Prostate gland (tissue), 2 donors: ENCODE results near the gene ACTL10. TPM values are rescaled to one million over a fixed set of nuclear protein-coding genes. Genes with fewer than 3 reads are reported as not detected.

Experiments
- DNase-seq: peaks from one replicate; pipeline ENCODE4 v3.0.0-alpha.2; 2019; ENCODE audit warnings: low spot score
- H3K27ac ChIP-seq, 2 donors: fragments of 200-600 bp; sonication (generic); 2 replicates each; pipeline ENCODE4 v1.5.1; 2017 to 2019
- H3K27me3 ChIP-seq: fragments of 200-600 bp; sonication (generic); replicated peaks from 2 replicates; pipeline ENCODE4 v1.5.1; 2019; ENCODE audit not compliant: insufficient read depth
- H3K36me3 ChIP-seq, 2 donors: fragments of 200-600 bp; sonication (generic); 1 replicate in 1 of 2; 2 replicates in 1 of 2; pipeline versions ENCODE4 v1.5.1 to v1.8.1; 2017 to 2019
- H3K4me1 ChIP-seq: fragments of 200-600 bp; sonication (generic); replicated peaks from 2 replicates; pipeline ENCODE4 v1.5.1; 2019
- H3K4me3 ChIP-seq, 2 donors: fragments of 200-600 bp; sonication (generic); 2 replicates each; pipeline ENCODE4 v1.5.1; 2017 to 2019
- H3K9me3 ChIP-seq: fragments of 200-600 bp; sonication (generic); 2 replicates; pipeline ENCODE4 v1.5.1; 2017
- CTCF ChIP-seq, 4 experiments: fragments of 200-600 bp in 2 of 4; fragments of 450-650 bp in 2 of 4; sonication (generic) in 2 of 4; IDR thresholded peaks; 1 replicate in 3 of 4; 2 replicates in 1 of 4; pipeline ENCODE4 v1.5.1; 2016 to 2019; ENCODE audit warnings: antibody characterized with exemption in 4 of 4, mild to moderate bottlenecking in 2 of 4, moderate library complexity in 2 of 4
- POLR2A ChIP-seq: fragments of 450-650 bp; IDR thresholded peaks from one replicate; pipeline ENCODE4 v1.6.1; 2016; ENCODE audit warnings: antibody characterized with exemption, mild to moderate bottlenecking
- POLR2AphosphoS5 ChIP-seq: sonication (generic); formaldehyde crosslinking; IDR thresholded peaks from one replicate; pipeline ENCODE4 v1.6.1; 2017; ENCODE audit warnings: antibody characterized with exemption
- WGBS: methylation state at CpG from one replicate; pipeline ENCODE4 v1.1.5; 2018; 5-methylcytosine and 5-hydroxymethylcytosine counted together
- intact Hi-C: fragments of 100-400 bp; cut with DNase I; formaldehyde crosslinking; loops from one replicate; pipeline ENCODE4 v1.14.2; 2022
- total RNA-seq, 2 donors: library from RNA; depleted of rRNA; stranded (reverse); fragments of >200 nt; gene quantifications; one replicate each; pipeline ENCODE4 v1.1.0, GENCODE V29; 2016

The ACTL10 gene
- total RNA-seq, 2 donors from 2014 or later = 7.9 to 8.5 TPM

GRCh38 chr20:33701629-33702450 lies 35.1 kb downstream of the ACTL10 start:
- DNase-seq = no peak
- intact Hi-C loops = no loop called here

DNA sequence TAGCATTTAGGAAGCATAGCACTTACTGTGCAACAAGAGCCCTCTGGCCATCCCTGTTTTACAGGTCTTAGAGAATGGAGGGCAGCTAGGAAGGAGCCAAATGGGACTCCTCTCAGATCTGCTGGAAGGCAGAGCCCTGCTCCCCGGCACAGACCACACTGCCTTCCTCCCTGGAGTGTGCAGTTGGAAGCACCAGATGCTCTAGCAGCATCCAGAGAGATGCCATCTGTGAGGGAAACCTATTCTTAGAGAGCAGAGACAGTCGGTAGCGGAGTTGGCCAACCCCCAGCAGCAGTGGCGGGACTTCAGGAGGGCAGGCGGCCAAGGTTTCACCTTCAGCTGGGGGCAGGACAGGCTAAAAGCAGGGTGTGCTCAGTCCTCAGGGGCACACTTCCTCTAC lies 36.1 kb downstream of the ACTL10 start:
- Histone ChIP-seq H3K27ac (no peak overlapping the region), H3K9me3 (no peaks in the 10 kb centered on the region), H3K4me1 (no peaks in the 10 kb centered on the region), H3K36me3 (no peaks in the 10 kb centered on the region), H3K27me3 (no peaks in the 10 kb centered on the region), H3K4me3 (no peak overlapping the region)
- intact Hi-C loops = no loop called here
- 9% methylated on average over 5 of the region's 5 CpGs for WGBS
- no peak for TF ChIP-seq POLR2AphosphoS5
- TF ChIP-seq CTCF (IDR thresholded peaks at IDR 0.05) = no peak
- TF ChIP-seq POLR2A = no peak
- no peak for DNase-seq

More at GRCh38 chr20:33701629-33702450, 35.1 kb downstream of the ACTL10 start:
- H3K4me3 ChIP-seq = no peak overlapping the region
- no peak for TF ChIP-seq POLR2AphosphoS5
- no peak for TF ChIP-seq POLR2A
- TF ChIP-seq CTCF (IDR thresholded peaks at IDR 0.05) = no peak
- H3K27ac ChIP-seq = no peak overlapping the region
- H3K36me3 ChIP-seq = no peaks in the 10 kb centered on the region
- WGBS = 92% methylated on average over 19 of the region's 27 CpGs
- no peaks in the 10 kb centered on the region for H3K4me1 ChIP-seq
- H3K9me3 ChIP-seq = no peaks in the 10 kb centered on the region
- H3K27me3 ChIP-seq = no peaks in the 10 kb centered on the region

DNA sequence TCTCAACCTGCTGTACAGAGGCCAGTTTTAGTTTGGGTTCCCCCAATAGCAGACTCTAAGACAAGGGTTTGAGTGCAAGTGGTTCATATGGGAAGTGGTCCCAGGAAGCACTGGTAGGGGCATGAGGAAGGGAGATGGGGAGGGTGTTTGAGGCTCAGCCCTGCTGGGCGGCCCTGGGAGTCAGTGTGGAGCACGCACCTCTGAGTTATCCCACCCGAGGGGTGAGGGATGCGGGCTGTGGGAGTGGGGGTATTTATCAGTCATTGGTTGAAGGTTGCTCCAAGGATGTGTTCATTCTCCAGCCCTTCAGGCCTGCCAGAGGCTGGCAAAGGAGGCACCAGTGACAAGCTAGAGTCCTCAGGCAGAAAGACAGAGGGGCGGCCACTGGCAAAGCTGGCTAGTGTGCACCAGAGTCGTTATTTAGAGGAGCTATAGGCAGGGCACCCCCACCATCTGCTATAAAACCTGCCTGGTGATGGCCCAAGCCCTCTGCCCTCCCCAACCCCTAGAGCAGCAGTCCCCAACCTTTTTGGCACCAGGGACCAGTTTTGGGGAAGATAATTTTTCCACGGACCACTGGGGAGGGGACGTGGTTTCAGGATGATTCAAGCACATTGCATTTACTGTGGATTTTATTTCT lies 36.9 kb downstream of the ACTL10 start:
- no peaks in the 10 kb centered on the region for H3K27me3 ChIP-seq
- WGBS = 93% methylated on average over 8 of the region's 8 CpGs
- no peak overlapping the region for H3K4me3 ChIP-seq
- no peak overlapping the region for H3K27ac ChIP-seq
- DNase-seq = no peak
- no peaks in the 10 kb centered on the region for H3K4me1 ChIP-seq
- intact Hi-C loops = no loop called here
- H3K36me3 ChIP-seq = no peaks in the 10 kb centered on the region
- TF ChIP-seq POLR2A = no peak
- TF ChIP-seq CTCF (IDR thresholded peaks at IDR 0.05) = no peak
- no peak for TF ChIP-seq POLR2AphosphoS5
- H3K9me3 ChIP-seq = no peaks in the 10 kb centered on the region

GRCh38 chr20:33704197-33704924 lies 37.6 kb downstream of the ACTL10 start:
- Histone ChIP-seq H3K27me3 (no peaks in the 10 kb centered on the region), H3K36me3 (no peaks in the 10 kb centered on the region), H3K4me1 (no peaks in the 10 kb centered on the region), H3K4me3 (no peak overlapping the region), H3K27ac (no peak overlapping the region), H3K9me3 (no peaks in the 10 kb centered on the region)
- DNase-seq = no peak
- 97% methylated on average over 11 of the region's 11 CpGs for WGBS
- intact Hi-C loops = no loop called here
- TF ChIP-seq POLR2AphosphoS5 = no peak

GRCh38 chr20:33707668-33708067 lies 40.9 kb downstream of the ACTL10 start:
- TF ChIP-seq CTCF (IDR thresholded peaks at IDR 0.05) (no peak), POLR2A (no peak), POLR2AphosphoS5 (no peak)
- no peaks in the 10 kb centered on the region for H3K4me1 ChIP-seq
- 87% methylated on average over 11 of the region's 11 CpGs for WGBS
- H3K4me3 ChIP-seq = no peak overlapping the region
- H3K36me3 ChIP-seq = no peaks in the 10 kb centered on the region
- H3K27ac ChIP-seq = no peak overlapping the region
- intact Hi-C loops = no loop called here
- no peaks in the 10 kb centered on the region for H3K27me3 ChIP-seq
- no peaks in the 10 kb centered on the region for H3K9me3 ChIP-seq
- DNase-seq = no peak
